ENCODE measurements around the gene DEPP1.

DEPP1 gene

DNA sequence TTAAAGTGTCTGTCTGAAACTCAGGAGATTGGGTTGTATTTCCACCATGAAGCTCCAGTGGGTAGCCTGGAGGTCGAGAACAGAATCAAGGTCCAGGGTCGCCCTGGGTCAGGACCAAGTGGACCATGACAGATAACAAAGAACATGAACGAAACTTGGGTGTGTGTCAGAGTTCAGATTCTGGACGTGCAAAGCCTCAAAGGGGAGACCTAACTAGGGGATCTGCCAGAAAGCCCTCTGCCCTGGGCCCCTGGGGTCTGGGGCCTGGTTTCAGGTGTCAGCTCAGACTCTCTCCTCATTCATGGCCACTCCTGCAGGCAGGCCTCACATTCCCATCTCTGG lies 17.4 kb downstream of the DEPP1 start:
- DNase-seq (ENCODE audit: low read depth), result no peak
- TF ChIP-seq, protein P1, sequence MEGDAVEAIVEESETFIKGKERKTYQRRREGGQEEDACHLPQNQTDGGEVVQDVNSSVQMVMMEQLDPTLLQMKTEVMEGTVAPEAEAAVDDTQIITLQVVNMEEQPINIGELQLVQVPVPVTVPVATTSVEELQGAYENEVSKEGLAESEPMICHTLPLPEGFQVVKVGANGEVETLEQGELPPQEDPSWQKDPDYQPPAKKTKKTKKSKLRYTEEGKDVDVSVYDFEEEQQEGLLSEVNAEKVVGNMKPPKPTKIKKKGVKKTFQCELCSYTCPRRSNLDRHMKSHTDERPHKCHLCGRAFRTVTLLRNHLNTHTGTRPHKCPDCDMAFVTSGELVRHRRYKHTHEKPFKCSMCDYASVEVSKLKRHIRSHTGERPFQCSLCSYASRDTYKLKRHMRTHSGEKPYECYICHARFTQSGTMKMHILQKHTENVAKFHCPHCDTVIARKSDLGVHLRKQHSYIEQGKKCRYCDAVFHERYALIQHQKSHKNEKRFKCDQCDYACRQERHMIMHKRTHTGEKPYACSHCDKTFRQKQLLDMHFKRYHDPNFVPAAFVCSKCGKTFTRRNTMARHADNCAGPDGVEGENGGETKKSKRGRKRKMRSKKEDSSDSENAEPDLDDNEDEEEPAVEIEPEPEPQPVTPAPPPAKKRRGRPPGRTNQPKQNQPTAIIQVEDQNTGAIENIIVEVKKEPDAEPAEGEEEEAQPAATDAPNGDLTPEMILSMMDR (IDR thresholded peaks at IDR 0.05; ENCODE audit: insufficient read depth, low read depth, low read length, missing control alignments), result no peak
- peak overlapping the region; percentile 63 for H3K4me3 ChIP-seq (ENCODE audit: low read depth, low read length)

DNA sequence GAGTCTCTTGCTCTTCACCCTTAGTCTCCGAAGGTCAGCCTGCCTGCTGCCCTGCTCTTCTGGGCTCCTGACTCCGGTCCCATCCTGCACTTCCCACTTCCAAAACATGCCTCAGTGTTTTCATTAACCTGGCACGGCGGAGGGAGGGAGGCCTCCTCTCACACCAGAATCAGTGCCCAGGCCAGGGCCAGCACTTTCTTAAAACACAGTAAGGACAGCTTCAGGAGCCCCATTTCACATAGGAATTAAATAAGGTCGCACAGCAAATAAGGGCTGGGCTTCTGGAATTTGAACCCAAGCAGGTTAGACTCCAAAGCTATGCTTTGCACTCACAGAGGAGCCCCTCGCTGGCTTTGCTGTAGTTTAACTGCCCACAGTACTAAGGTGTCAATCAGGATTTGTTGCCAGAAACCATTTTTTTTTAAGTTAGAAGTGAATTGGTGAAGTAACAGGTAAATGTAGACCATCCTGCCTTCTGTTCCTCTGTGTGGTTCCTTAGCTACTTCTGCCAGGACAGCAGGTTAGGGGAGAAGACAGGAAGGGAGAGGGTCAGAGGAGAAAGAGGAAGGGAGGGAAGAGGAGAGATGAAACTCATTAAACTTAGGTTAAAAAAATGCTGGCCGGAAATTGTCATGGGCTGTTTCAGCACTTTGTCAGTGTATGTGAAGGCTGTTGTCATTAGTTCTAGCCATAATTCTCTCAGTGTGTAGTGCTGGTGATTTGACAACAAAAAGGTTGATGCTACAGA lies 18.0 kb downstream of the DEPP1 start:
- peak overlapping the region; percentile 63 for H3K4me3 ChIP-seq (ENCODE audit: low read depth, low read length)
- no peak for DNase-seq (ENCODE audit: low read depth)
- TF ChIP-seq, protein P1 (IDR thresholded peaks at IDR 0.05; ENCODE audit: insufficient read depth, low read depth, low read length, missing control alignments), result no peak

DNA sequence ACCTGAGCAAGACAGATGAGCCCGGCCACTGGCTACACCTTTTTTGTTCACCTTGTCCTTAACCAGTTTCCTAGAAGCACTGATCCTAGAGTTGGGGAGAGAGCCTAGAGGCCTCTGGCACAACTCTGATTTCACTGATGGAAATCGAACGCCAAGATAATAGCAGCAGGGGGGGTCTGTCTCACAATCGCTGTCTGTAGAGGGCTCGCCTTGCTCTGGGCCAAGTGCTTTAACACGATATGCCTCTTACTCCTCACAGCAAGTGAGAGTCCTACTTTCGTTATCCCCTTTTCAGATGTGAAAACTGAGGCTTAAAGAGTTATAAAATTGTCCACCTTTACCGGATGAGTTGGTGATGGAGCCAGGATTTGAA lies 18.5 kb downstream of the DEPP1 start:
- TF ChIP-seq, protein P1 (IDR thresholded peaks at IDR 0.05; ENCODE audit: insufficient read depth, low read depth, low read length, missing control alignments), result no peak
- peak overlapping the region; percentile 63 for H3K4me3 ChIP-seq (ENCODE audit: low read depth, low read length)
- DNase-seq (ENCODE audit: low read depth), result no peak

DNA sequence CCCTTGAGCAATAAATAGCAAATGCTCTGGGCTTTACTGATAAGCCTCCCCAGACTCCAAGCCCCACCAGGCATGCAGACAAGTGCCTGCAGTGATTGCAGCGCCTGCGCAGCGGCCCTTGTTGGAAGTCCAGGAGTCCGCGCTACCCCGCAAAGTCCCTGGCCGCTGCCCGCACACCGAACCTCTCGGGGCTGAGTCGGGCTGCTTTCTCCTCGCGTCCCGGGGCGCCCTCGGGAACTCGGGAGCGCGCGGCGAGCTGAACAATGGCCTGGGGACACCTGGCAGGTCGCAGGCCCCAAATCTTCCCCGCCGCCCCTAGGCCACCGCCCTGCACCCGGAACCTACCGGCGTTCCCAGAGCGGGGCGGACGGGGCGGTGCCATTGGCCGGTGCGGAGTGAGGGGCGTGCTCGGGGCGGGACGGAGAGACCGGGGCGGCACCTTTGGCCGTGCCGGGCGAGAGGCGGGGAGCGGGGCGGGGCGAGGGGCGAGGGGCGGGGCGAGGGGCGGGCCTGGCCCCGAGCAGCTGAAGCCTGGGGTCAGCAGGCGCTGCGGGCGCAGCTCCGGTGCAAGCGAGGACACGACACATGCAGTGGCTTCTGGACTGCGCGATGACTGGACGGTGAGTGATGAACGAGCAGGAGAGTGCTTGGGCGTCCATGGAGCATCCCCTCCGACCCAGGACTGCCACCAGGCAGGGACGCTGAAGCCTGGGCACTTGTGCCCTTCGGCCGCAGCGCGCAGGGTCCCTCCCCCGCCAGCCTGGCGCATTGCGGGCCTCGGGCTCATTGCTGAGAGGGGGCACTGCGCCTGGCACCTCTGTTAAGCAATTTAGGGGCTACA lies 19.1 kb downstream of the DEPP1 start, which contains the start of gene RASSF4:
TSS of gene RASSF4 (plus strand) at position 556 of the 841 bp plus-strand sequence. CDS start 10,401 bp downstream, outside the sequence.
- DNase-seq (ENCODE audit: low read depth), result peak; percentile 93

DNA sequence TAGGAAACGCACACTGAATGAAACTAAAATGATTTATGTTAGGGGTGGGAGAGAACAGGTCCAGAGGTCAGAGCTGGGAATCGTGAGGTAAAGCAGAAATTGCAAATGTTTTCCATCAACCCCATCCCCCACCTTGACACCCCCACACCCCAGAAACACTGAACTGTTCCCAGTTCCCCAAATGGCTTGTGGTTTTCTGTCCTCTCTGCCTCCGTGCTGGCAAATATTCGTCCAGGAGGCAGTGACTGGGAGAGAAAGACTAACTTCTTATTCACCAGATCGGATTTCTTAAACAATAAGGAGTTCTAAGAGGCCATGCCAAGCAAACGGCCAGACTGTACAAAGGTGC lies 19.7 kb downstream of the DEPP1 start:
- DNase-seq (ENCODE audit: low read depth), result no peak
- TF ChIP-seq, protein P1 (IDR thresholded peaks at IDR 0.05; ENCODE audit: insufficient read depth, low read depth, low read length, missing control alignments), result no peak
- H3K4me3 ChIP-seq (ENCODE audit: low read depth, low read length), result peak overlapping the region; percentile 83

More for the DNA sequence above, 19.1 kb downstream of the DEPP1 start, which contains the start of gene RASSF4:
- peak within 1 kb of the TSS; percentile 83 for H3K4me3 ChIP-seq (ENCODE audit: low read depth, low read length)
- TF ChIP-seq, protein P1 (IDR thresholded peaks at IDR 0.05; ENCODE audit: insufficient read depth, low read depth, low read length, missing control alignments), result no peak

DNA sequence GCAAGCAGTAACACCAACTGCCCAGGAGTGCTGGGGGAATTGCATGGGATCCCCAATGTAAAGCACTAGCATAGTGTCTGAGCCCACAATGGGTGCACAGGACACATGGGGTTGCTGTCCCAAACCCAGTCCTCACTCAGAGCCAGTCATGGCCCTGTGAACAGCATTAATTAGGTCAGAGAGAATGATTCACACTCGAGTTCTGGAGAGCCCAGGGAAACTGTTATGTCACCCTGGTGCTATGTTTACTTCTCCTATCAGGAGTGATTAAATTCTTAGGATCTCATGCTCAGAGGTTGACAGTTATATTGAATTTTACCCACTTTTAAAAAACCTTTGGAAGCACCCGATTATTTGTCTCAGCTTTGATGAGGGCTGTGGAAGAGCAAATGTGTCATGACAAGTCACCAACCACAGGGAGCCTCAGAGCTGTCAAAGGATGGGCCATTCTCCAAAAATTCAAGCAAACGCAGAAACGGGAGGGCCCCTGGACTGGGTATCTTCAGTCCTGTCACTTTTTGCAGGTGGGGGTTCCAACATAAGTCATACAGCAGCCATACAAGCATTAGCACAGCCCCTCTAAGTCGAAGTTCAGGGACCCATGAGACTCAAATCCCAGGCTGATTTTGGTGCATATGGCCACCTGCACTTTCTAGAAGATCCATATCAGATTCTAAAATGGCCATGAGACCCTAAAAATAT lies 20.3 kb downstream of the DEPP1 start:
- peak overlapping the region; percentile 83 for H3K4me3 ChIP-seq (ENCODE audit: low read depth, low read length)
- TF ChIP-seq, protein P1 (IDR thresholded peaks at IDR 0.05; ENCODE audit: insufficient read depth, low read depth, low read length, missing control alignments), result no peak
- no peak for DNase-seq (ENCODE audit: low read depth)
